ENCODE measurements around the gene COL7A1.

DNA sequence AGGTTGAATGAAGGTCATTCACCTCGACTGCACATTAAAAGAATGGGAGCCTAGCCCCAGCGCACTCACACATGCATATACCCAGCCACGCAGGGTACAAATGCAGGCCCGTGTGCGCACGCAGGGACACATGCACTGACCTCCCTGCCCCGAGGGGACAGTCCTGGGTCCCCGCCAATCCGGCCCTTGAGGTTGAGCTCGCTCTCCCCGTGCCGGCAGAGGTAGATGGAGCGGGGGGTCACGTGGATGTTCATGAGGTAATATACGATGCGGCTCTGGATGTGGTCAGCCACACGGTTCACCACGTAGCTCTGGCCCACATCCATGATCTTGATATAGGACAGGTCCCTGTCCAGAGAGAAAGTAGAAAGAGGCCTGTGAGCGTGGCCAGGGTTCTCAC, 59.0 kb downstream of the COL7A1 start:
- TF ChIP-seq, protein P1, sequence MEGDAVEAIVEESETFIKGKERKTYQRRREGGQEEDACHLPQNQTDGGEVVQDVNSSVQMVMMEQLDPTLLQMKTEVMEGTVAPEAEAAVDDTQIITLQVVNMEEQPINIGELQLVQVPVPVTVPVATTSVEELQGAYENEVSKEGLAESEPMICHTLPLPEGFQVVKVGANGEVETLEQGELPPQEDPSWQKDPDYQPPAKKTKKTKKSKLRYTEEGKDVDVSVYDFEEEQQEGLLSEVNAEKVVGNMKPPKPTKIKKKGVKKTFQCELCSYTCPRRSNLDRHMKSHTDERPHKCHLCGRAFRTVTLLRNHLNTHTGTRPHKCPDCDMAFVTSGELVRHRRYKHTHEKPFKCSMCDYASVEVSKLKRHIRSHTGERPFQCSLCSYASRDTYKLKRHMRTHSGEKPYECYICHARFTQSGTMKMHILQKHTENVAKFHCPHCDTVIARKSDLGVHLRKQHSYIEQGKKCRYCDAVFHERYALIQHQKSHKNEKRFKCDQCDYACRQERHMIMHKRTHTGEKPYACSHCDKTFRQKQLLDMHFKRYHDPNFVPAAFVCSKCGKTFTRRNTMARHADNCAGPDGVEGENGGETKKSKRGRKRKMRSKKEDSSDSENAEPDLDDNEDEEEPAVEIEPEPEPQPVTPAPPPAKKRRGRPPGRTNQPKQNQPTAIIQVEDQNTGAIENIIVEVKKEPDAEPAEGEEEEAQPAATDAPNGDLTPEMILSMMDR (IDR thresholded peaks at IDR 0.05) = no peak
- no peak for TF ChIP-seq POLR2A (IDR thresholded peaks at IDR 0.05)

Data from uterus (tissue), 2 donors.